PC-3 (cell line): ENCODE measurements around the gene NINL.

Experiments used
- EZH2 ChIP-seq: fragments of 300-600 bp; sonication (generic); IDR thresholded peaks from one replicate; pipeline ENCODE4 v1.6.1; 2017; ENCODE audit warnings: antibody characterized with exemption, mild to moderate bottlenecking, low read length; ENCODE audit not compliant: unreplicated experiment
- EZH2phosphoT487 ChIP-seq: fragments of 300-600 bp; sonication (generic); IDR thresholded peaks from 2 replicates; pipeline ENCODE4 v1.6.1; 2018; ENCODE audit warnings: mild to moderate bottlenecking, antibody characterized with exemption, low read length, borderline replicate concordance

DNA sequence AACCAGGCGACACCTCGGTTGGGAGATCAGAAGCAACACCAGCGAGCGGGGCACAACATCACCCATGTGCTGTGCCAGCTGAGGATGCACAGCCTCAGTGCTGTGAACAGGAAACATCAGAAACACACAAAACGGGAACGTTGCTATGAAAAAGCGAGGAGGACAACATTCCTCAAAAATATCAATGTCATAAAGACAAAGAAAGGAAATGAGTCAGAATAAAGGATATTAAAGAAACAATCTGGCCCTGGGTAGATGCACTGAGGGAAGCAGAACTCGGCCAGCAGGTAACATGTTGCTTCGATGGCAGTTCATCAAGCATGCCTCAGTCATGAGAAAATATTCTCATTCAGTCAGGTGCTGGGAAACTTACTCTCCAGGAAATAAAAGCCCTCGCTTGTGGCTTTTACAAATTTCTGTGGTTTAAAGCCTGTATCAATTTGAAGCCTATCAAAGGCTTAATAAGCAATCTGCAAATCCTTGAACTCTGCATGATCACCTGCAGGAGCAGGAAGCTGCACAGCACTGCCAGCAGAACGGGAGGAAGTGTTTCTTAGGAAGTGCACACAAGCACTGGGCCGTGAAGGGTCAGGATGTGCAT, 100.3 kb downstream of the NINL start:
- no peak for TF ChIP-seq EZH2
- TF ChIP-seq EZH2phosphoT487: no peak
